Activated CD4-positive, alpha-beta memory T cell treated with anti-CD3 and anti-CD28 coated beads for 36 hours (primary cell): ENCODE measurements around the gene CDON. TPM values are rescaled to one million over a fixed set of nuclear protein-coding genes. Genes with fewer than 3 reads are reported as not detected.

Experiments
- CTCF ChIA-PET: fragments of 350-600 bp; sonication (Branson Sonifier 250); formaldehyde crosslinking; loops from one replicate; lab custom pipeline; 2021; ENCODE audit warnings: antibody characterized with exemption, inconsistent platforms; lab: Charles Lee
- POLR2A ChIA-PET: fragments of 350-600 bp; sonication (Branson Sonifier 250); formaldehyde crosslinking; loops from one replicate; lab custom pipeline; 2021; ENCODE audit warnings: antibody characterized with exemption; lab: Charles Lee
- DNase-seq: peaks from one replicate; pipeline ENCODE4 v3.0.0-alpha.2; 2020
- H3K27ac Mint-ChIP-seq: one replicate; pipeline ENCODE4 v1.8.0; 2021; ENCODE audit warnings: mixed read lengths
- H3K27me3 Mint-ChIP-seq: one replicate; pipeline ENCODE4 v1.8.0; 2021; ENCODE audit warnings: mixed read lengths
- H3K36me3 Mint-ChIP-seq: one replicate; pipeline ENCODE4 v1.8.0; 2021; ENCODE audit warnings: mixed read lengths
- H3K4me1 Mint-ChIP-seq: one replicate; pipeline ENCODE4 v1.8.0; 2021; ENCODE audit warnings: low read depth, mixed read lengths
- H3K4me3 Mint-ChIP-seq: one replicate; pipeline ENCODE4 v1.8.0; 2021; ENCODE audit warnings: mild to moderate bottlenecking, mixed read lengths
- H3K9me3 Mint-ChIP-seq: one replicate; pipeline ENCODE4 v1.8.0; 2021; ENCODE audit warnings: mixed read lengths
- intact Hi-C: fragments of 100-400 bp; cut with micrococcal nuclease; formaldehyde crosslinking; loops from one replicate; pipeline ENCODE4 v1.15.1; 2023
- total RNA-seq, 2 experiments: library from RNA; stranded (reverse); gene quantifications; one replicate each; pipeline ENCODE4 v1.2.3, GENCODE V29; 2021

CDON gene
- total RNA-seq, 2 experiments from 2014 or later, result 2.5 to 2.7 TPM

DNA sequence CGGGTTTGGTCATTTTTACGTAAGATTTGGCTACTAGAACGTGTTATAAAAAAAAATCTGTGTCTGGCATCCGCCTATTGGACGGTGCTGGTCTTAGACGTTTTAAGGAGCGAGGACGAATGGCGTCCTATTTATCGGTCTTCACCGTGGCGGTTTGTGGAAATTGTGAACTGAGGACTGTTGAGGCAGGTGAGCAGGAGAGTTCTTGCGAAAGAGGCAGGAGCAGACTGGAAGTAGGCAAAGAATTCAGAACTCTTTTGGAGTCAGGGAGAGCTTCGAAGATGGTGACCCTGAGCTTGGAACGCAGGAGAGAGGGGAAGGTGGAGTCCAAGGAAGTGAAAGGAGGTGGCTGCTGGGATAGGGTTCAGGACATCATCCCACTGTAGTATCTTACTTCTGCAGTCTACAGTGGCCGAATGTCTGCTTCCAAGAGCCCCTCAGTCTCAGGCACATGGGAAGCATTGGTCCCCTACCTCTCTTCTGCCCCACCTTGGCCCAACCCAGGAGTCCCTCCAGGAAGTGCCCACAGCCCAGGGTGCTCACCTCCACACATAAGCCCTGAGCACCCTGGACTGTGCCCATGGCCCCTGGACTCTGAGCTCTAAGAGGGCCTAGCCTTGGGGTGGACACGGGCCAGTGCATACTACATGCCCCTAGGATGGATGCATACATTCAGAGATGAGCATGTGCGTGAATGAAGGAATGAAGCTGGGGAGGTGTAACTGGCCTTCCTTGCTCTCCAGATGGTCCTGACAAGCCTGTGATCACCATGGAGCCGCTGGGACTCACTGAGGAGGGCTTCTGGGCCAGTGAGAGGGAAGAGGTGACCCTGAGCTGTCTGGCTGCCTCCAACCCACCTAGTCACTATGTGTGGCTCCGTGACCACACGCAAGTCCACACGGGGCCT, 113.1 kb downstream of the CDON start:
- Mint-ChIP-seq H3K27me3 (peaks cover 5% of the 10 kb centered on the region), H3K27ac (no peak overlapping the region), H3K9me3 (no peaks in the 10 kb centered on the region), H3K4me1 (no peaks in the 10 kb centered on the region), H3K4me3 (no peak overlapping the region), H3K36me3 (no peaks in the 10 kb centered on the region)
- no peak for DNase-seq
- intact Hi-C loops, result no loop called here
- CTCF ChIA-PET, result interaction anchor here (1.2 kb wide), 1 partner anchor 245 kb away, joined by 3 read pairs; no protein-coding TSS in a partner anchor
- POLR2A ChIA-PET, result no interaction called here

DNA sequence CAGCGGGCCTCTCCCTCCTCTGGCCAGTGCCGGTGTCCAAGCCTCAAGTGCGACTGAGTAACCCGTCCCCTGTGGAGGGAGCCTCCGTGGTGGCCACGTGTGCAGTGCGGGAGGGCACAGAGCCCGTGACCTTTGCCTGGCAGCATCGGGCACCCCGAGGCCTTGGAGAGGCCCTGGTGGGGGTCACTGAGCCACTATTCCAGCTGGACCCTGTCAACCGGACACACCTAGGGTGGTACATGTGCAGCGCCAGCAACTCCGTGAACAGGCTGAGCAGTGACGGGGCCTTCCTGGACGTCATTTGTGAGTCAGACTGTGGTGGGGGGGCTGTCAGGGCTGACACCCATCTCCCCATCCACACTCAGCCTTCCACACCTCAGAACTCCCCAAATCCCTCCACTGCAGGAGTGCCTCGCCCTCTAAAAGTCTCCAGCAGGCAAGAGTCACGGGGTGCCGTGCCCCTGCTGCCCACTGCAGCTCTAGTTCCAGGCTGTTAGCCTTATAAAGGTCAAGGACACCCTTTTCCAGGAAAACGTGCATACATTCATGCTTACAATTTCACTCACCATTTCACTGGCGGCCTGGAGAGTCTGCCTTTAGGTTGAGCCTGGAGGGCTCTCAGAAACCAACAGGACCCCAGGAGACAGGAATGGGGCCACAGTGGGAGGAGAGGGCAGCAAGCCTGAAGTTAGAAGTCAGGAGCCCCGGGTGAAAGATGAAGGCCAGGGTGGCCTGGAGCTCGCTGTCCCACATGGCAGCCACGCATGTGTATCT, 114.2 kb downstream of the CDON start:
- H3K27me3 Mint-ChIP-seq, result peaks cover 5% of the 10 kb centered on the region
- no peak overlapping the region for H3K27ac Mint-ChIP-seq
- no peak overlapping the region for H3K4me3 Mint-ChIP-seq
- no peaks in the 10 kb centered on the region for H3K4me1 Mint-ChIP-seq
- no peak for DNase-seq
- POLR2A ChIA-PET, result no interaction called here
- no peaks in the 10 kb centered on the region for H3K36me3 Mint-ChIP-seq
- CTCF ChIA-PET, result no interaction called here
- no peaks in the 10 kb centered on the region for H3K9me3 Mint-ChIP-seq
- intact Hi-C loops, result no loop called here

DNA sequence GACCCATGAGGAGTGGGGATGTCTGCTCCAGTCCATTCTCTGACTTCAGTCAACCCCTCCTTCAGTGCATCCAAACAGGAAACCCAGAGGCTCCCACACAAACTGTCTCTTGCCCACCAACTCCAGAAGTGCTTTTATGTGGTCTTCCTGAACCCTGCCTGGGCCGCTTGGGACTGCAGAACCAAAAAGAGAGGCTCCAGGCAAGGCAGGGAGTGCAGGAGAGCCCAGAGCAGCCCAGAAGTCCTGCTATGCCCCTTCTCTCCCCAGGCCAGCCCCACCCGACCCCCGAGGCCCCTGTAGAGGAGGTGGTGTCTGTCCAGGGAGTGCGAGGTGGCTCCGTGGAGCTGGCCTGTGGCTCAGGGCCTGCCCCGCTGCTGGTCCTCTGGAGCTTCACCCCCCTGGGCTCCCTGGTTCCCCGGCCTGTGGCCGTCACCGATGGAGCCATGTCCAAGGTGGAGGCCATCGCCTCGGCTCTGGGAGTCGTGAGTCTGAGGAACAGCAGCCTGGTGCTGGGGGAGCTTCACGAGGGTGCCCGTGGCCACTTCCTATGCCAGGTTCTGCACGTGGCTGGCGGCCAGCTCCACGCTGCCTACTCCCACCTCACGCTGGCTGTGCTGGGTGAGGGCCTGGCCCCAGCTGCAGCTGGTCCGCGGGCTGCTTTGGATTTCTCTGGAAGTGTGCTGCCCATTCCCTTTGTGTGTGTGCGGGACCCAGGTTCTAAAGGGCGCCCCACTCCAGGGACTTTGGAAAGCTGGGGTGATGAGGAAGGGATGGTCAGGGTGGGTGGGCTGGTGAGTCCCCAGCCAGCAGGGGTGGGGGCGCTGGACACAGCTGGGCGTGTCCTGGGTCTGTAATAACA, 115.0 kb downstream of the CDON start:
- Mint-ChIP-seq H3K27me3 (peaks cover 5% of the 10 kb centered on the region), H3K36me3 (no peaks in the 10 kb centered on the region), H3K4me1 (no peaks in the 10 kb centered on the region), H3K4me3 (no peak overlapping the region), H3K27ac (no peak overlapping the region), H3K9me3 (no peaks in the 10 kb centered on the region)
- intact Hi-C loops, result no loop called here
- ChIA-PET POLR2A (no interaction called here), CTCF (no interaction called here)
- no peak for DNase-seq

DNA sequence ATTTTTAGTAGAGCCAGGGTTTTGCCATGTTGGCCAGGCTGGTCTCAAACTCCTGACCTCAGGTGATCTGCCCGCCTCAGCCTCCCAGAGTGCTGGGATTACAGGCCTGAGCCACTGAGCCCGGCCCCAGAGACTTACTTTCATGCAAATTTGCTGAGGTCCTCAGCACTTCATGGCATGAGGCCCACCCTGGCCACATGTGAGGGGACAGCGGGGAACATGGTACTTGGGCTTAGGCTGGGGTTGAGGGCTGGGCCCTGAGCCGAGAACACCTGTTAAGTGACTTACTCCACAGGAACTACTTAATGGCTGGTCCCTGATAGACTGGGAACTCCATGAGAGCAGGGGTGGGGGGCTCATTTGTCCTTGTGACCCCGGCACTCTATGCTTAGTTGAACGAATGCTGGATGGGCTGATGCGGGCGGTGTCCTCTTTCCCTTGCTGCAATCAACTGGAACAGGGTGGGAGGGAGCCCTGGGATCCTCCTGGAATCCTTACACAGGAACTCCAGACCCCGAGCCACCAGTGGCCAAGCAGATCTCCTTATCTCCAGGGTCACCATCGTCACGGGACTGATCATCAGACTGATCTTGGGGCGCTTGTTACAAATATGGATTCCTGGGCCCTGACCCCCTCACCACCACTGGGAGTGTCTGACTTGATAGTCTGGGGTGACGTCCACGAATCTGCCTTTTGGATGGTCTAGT, 115.8 kb downstream of the CDON start:
- DNase-seq, result no peak
- no peaks in the 10 kb centered on the region for H3K9me3 Mint-ChIP-seq
- no peaks in the 10 kb centered on the region for H3K36me3 Mint-ChIP-seq
- peaks cover 6% of the 10 kb centered on the region for H3K4me1 Mint-ChIP-seq
- no peak overlapping the region for H3K4me3 Mint-ChIP-seq
- ChIA-PET CTCF (no interaction called here), POLR2A (no interaction called here)
- intact Hi-C loops, result no loop called here
- H3K27me3 Mint-ChIP-seq, result peaks cover 5% of the 10 kb centered on the region
- no peak overlapping the region for H3K27ac Mint-ChIP-seq

DNA sequence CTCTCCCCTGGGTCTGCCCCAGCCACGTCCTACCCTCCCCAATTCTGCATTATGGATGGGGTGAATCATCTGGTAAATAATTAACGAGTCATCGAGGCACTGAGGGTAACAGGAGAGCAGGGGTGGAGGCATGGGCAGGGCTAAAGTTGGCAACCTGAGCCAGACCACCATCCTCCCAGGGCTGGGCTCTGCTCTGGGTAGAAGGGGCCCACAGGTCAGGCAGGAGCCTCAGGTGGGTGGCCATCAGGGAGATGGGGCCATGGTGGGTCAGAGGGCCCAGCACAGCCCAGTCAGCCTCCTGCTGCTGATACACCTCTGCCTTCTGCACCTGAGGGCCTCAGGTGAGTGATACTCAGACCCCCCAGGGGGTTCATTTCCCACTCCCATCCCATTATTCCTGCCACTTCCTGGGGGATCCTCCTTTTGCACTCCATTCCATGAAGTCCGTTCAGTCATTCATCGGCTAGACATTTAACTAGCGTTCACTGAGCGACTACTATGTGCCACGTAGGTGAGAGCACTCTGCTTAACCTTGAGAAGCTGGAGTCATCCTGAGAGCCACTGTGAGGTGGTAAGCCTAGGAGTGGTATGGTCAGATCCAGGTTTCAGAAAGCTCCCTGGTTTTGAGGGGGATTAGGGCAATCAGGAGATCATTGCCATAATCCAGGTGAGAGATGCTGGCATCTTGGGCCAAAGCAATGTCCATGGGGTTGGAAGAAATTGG, 116.7 kb downstream of the CDON start, which contains the start of gene VSIG10L2:
Gene VSIG10L2, plus strand, starts transcription at position 248 of the 724 bp plus-strand sequence. Its CDS starts 12 bp downstream, at position 260.
- intact Hi-C loops, result no loop called here
- H3K4me1 Mint-ChIP-seq, result peaks cover 6% of the 10 kb centered on the region
- no peak within 1 kb of the TSS for H3K4me3 Mint-ChIP-seq
- POLR2A ChIA-PET, result no interaction called here
- DNase-seq, result no peak
- H3K36me3 Mint-ChIP-seq, result no peaks in the 10 kb centered on the region
- H3K27ac Mint-ChIP-seq, result no peak within 1 kb of the TSS
- CTCF ChIA-PET, result no interaction called here
- peaks cover 5% of the 10 kb centered on the region for H3K27me3 Mint-ChIP-seq
- no peaks in the 10 kb centered on the region for H3K9me3 Mint-ChIP-seq

DNA sequence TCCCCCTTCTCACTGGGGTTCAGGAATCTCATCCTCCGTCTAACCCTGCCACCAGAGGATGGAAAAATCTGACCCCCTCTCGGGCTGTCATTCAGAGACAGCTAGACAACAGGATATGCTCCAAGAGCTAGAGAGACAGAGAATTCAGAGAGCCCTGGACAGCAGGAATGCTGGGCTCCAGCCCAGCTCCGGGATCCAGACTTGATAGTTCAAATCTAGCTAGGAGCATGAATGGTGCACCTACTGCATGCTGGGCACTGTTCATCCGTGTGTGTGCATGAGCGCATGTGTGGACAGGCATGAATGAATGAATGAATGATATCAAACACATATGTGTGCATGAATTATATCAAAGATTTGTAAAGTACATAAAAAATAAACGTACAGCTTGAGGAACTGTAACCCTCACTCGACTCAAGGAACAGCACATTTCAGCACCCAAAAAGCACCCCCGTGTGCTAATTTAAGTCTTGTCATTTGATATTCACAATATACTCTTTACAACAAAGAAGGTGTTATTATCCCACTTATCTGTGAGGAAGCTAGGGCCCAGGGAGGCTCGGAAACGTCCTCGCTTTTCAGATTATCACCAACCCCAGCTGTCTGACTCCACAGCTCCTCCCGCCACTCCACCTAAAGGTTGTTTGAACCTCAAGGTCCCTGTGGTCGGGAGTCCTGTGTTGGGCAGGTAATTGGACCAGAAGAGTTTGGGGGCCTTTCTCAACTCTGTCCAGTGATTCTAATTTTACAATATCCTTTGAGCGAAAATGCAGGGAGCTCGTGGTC, 117.5 kb downstream of the CDON start:
- peaks cover 5% of the 10 kb centered on the region for H3K27me3 Mint-ChIP-seq
- POLR2A ChIA-PET, result no interaction called here
- intact Hi-C loops, result no loop called here
- H3K36me3 Mint-ChIP-seq, result no peaks in the 10 kb centered on the region
- H3K27ac Mint-ChIP-seq, result no peak overlapping the region
- no peaks in the 10 kb centered on the region for H3K9me3 Mint-ChIP-seq
- H3K4me1 Mint-ChIP-seq, result peaks cover 6% of the 10 kb centered on the region
- CTCF ChIA-PET, result interaction anchor here (1.4 kb wide), 1 partner anchor 248 kb away, joined by 3 read pairs; no protein-coding TSS in a partner anchor
- no peak overlapping the region for H3K4me3 Mint-ChIP-seq
- no peak for DNase-seq

DNA sequence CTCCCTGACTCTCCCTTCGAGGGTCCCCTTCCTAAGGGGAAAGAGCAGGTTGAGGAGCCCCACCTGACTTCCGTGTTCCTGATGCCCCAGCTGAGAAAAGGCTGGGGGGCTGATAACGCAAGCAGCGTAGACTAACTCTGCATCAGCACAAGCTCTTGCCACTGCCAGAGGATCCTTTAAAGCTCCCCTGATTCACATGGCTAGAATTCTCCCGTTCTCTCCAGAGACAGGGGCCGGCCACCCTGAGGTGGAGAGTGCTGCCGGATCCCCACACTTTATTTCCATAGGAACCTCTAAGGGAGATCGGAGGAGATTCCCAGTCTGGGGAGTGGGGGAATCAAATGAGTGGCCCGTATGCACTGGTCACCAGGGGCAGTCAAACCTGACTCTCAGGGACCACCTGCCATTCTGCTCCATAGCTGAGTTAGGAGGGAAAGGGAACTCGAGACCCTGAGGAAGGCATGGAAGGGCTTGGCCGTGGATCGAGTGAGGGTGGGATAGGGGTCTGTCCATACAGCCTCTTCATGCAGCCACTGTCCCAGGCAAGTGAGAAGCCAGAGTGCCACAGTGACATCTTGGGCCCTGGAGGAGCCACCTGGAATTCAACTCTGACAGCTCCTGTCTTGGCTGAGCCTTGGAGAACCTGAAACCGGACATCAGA, 118.2 kb downstream of the CDON start:
- no peaks in the 10 kb centered on the region for H3K9me3 Mint-ChIP-seq
- ChIA-PET POLR2A (interaction anchor here (0.7 kb wide), 1 partner anchor 175 kb away, joined by 3 read pairs; no protein-coding TSS in a partner anchor), CTCF (interaction anchor here (1.4 kb wide), 1 partner anchor 249 kb away, joined by 3 read pairs; no protein-coding TSS in a partner anchor)
- peaks cover 6% of the 10 kb centered on the region for H3K4me1 Mint-ChIP-seq
- no peak overlapping the region for H3K27ac Mint-ChIP-seq
- peaks cover 2% of the 10 kb centered on the region for H3K27me3 Mint-ChIP-seq
- DNase-seq, result no peak
- no peak overlapping the region for H3K4me3 Mint-ChIP-seq
- no peaks in the 10 kb centered on the region for H3K36me3 Mint-ChIP-seq
- intact Hi-C loops, result loop anchor here (5.0 kb wide), 1 partner anchor 178 kb away; no protein-coding TSS in a partner anchor

DNA sequence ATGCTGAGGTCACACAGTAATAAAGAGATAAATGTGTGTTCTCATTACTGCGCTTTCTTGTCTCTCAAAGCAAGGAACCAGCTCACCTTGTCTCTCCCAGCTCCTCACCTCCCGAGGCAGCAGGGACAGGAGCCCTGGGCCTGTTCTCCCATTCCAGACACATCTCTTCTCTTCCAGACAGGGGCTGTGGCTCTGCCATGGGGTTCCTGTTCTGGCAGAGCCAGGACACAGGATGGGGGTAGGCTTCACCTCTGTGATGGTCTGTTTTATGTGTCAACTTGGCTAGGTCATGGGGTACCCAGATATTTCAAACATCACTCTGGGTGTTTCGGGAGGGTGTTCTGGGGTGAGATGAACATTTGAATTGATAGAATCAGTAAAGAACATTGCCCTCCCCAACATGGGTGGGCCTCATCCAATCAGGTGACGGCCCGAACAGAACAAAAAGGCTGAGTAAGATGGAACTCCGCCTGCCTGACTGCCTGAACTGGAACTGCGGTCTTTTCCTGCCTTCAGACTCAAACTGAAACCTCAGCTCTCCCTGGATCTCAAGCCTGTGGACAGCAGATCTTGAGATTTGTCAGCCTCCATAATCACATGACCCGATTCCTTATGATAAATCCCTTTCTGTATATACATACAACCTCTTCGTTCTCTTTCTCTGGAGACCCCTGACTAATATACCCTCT, 118.9 kb downstream of the CDON start:
- no peak for DNase-seq
- Mint-ChIP-seq H3K9me3 (no peaks in the 10 kb centered on the region), H3K4me1 (peaks cover 6% of the 10 kb centered on the region), H3K27me3 (peaks cover 2% of the 10 kb centered on the region), H3K4me3 (no peak overlapping the region), H3K36me3 (no peaks in the 10 kb centered on the region), H3K27ac (no peak overlapping the region)
- POLR2A ChIA-PET, result interaction anchor here (0.7 kb wide), 1 partner anchor 175 kb away, joined by 3 read pairs; no protein-coding TSS in a partner anchor
- CTCF ChIA-PET, result interaction anchor here (0.7 to 4.7 kb wide), 8 partner anchors 9 to 250 kb away, joined by 3 to 66 read pairs (median 4); partner anchors contain the start of gene CDON
- intact Hi-C loops, result loop anchor here (5.0 kb wide), 1 partner anchor 178 kb away; no protein-coding TSS in a partner anchor

DNA sequence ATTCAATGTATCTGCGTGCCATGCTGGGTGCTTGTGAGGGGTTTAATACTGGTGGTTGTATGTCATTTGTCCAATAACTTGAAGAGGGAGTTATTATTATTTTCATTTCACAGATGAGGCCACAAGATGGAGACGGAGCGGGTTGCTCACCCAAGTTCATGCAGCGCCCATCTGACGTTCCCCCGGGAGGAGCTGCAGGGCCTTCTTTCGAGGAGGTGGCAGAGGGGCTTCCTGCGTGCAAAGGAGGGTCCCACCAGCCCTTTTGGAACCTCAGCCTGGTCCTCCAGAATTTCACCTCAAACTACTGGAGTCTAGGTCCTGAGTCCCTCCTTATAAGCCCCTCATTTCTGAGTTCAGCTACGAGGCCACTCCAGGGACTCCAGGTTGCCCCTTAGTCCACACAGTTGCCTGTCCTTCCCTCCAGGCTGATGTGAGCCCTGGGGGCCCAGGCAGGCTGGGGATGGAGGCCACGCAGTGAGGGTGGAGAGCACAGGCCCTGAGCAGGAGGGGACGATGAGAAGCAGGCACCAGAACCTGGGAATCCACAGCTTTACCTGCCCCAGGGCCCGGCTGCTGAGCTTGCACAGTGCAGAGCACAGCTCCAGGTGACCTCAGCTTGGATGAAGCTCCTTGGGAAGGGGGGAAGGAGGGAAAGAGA, 119.8 kb downstream of the CDON start:
- CTCF ChIA-PET, result interaction anchor here (0.6 to 4.7 kb wide), 16 partner anchors 10 to 271 kb away, joined by 3 to 66 read pairs (median 4); partner anchors contain the start of gene CDON
- H3K36me3 Mint-ChIP-seq, result no peaks in the 10 kb centered on the region
- H3K4me1 Mint-ChIP-seq, result peaks cover 9% of the 10 kb centered on the region
- DNase-seq, result no peak
- intact Hi-C loops, result loop anchor here (1.0 to 5.0 kb wide), 3 partner anchors 119 to 251 kb away; partner anchors contain the start of gene CDON
- no peaks in the 10 kb centered on the region for H3K9me3 Mint-ChIP-seq
- POLR2A ChIA-PET, result no interaction called here
- no peak overlapping the region for H3K27ac Mint-ChIP-seq
- H3K4me3 Mint-ChIP-seq, result no peak overlapping the region
- peaks cover 2% of the 10 kb centered on the region for H3K27me3 Mint-ChIP-seq
